IMR-90 (cell line): ENCODE data around the gene IL6. TPM values are rescaled to one million over a fixed set of nuclear protein-coding genes. Genes with fewer than 3 reads are reported as not detected.

Experiments
- ATAC-seq: fragments of 200-7000 bp; cut with Tn5 transposase; 2 replicates; pipeline ENCODE4 v1.9.1; 2020; ENCODE audit warnings: low read depth, mild to moderate bottlenecking, moderate library complexity
- BruUV-seq: library from RNA; stranded (reverse); fragments of 400-500 nt; replicated peaks from 2 replicates; lab custom pipeline; 2021; lab: Mats Ljungman, UMichigan
- CTCF ChIA-PET: fragments of 300-600 bp; formaldehyde crosslinking; extraction: SDS; loops from one replicate; lab custom pipeline; 2021; ENCODE audit warnings: antibody characterized with exemption; lab: Yijun Ruan, JAX
- POLR2A ChIA-PET: fragments of 300-600 bp; sonication (Branson Sonifier 250); formaldehyde crosslinking; loops from one replicate; lab custom pipeline; 2022; ENCODE audit warnings: antibody characterized with exemption; ENCODE audit not compliant: unreplicated experiment; lab: Charles Lee
- DNase-seq: peaks from one replicate; pipeline ENCODE4 v3.0.0; 2013
- H2AFZ ChIP-seq: replicated peaks from 2 replicates; pipeline ENCODE3; 2013; ENCODE audit warnings: low read length, mild to moderate bottlenecking; ENCODE audit not compliant: poor library complexity
- H2AK5ac ChIP-seq: 2 replicates; pipeline ENCODE4 v1.6.1; 2013; ENCODE audit warnings: low read depth, low read length, inconsistent platforms
- H2AK9ac ChIP-seq: replicated peaks from 2 replicates; pipeline ENCODE3; 2013; ENCODE audit warnings: mild to moderate bottlenecking, low read depth, low read length, moderate library complexity; ENCODE audit not compliant: poor library complexity
- H2BK120ac ChIP-seq: 2 replicates; pipeline ENCODE4 v1.6.1; 2013; ENCODE audit warnings: low read depth, low read length, inconsistent platforms
- H2BK15ac ChIP-seq: 3 replicates; pipeline ENCODE4 v1.6.1; 2013; ENCODE audit warnings: low read depth, low read length, inconsistent platforms
- H2BK20ac ChIP-seq: 2 replicates; pipeline ENCODE4 v1.6.1; 2013; ENCODE audit warnings: low read depth, mild to moderate bottlenecking, inconsistent platforms, low read length, moderate library complexity
- H2BK5ac ChIP-seq: 2 replicates; pipeline ENCODE4 v1.6.1; 2013; ENCODE audit warnings: mild to moderate bottlenecking, low read depth, low read length, inconsistent platforms; ENCODE audit not compliant: poor library complexity, severe bottlenecking
- H3K14ac ChIP-seq: replicated peaks from 2 replicates; pipeline ENCODE4 v1.6.1; 2013; ENCODE audit warnings: low read depth, low read length, inconsistent platforms
- H3K18ac ChIP-seq: 2 replicates; pipeline ENCODE4 v1.6.1; 2013; ENCODE audit warnings: low read depth, low read length, control low read depth
- H3K23ac ChIP-seq: 2 replicates; pipeline ENCODE4 v1.6.1; 2013; ENCODE audit warnings: low read depth, low read length, inconsistent platforms
- H3K27ac ChIP-seq: 2 replicates; pipeline ENCODE4 v1.5.1; 2013; ENCODE audit warnings: mild to moderate bottlenecking, control low read depth, low read length; ENCODE audit not compliant: insufficient read depth
- H3K27me3 ChIP-seq: 2 replicates; pipeline ENCODE4 v1.6.1; 2013; ENCODE audit warnings: low read length; ENCODE audit not compliant: control insufficient read depth, insufficient read depth
- H3K36me3 ChIP-seq: 2 replicates; pipeline ENCODE4 v1.6.1; 2013; ENCODE audit warnings: low read length, mixed read lengths; ENCODE audit not compliant: control insufficient read depth, insufficient read depth
- H3K4ac ChIP-seq: 2 replicates; pipeline ENCODE4 v1.6.1; 2013; ENCODE audit warnings: low read depth, low read length, inconsistent platforms
- H3K4me1 ChIP-seq: 2 replicates; pipeline ENCODE4 v1.6.1; 2013; ENCODE audit warnings: low read length, mixed read lengths; ENCODE audit not compliant: control insufficient read depth, insufficient read depth
- H3K4me2 ChIP-seq: 2 replicates; pipeline ENCODE4 v1.6.1; 2013; ENCODE audit warnings: low read depth, mild to moderate bottlenecking, control low read depth, low read length, moderate library complexity
- H3K4me3 ChIP-seq: 2 replicates; pipeline ENCODE4 v1.5.1; 2013; ENCODE audit warnings: low read depth, mild to moderate bottlenecking, control low read depth, low read length, moderate library complexity; ENCODE audit not compliant: insufficient read depth
- H3K56ac ChIP-seq: 2 replicates; pipeline ENCODE4 v1.6.1; 2013; ENCODE audit warnings: low read length, inconsistent platforms; ENCODE audit not compliant: insufficient read depth; ENCODE audit errors: extremely low read depth
- H3K79me1 ChIP-seq, 2 experiments: 2 replicates each; pipeline ENCODE4 v1.6.1; 2013; ENCODE audit warnings: low read length in 2 of 2, inconsistent platforms in 1 of 2, low read depth in 1 of 2
- H3K9ac ChIP-seq: 2 replicates; pipeline ENCODE4 v1.6.1; 2013; ENCODE audit warnings: low read depth, low read length, control low read depth
- H3K9me1 ChIP-seq: 2 replicates; pipeline ENCODE4 v1.6.1; 2013; ENCODE audit warnings: low read length, inconsistent platforms; ENCODE audit not compliant: insufficient read depth
- H3K9me3 ChIP-seq: 2 replicates; pipeline ENCODE4 v1.6.1; 2013; ENCODE audit warnings: low read length; ENCODE audit not compliant: control insufficient read depth, insufficient read depth
- H4K20me1 ChIP-seq: 2 replicates; pipeline ENCODE4 v1.6.1; 2013; ENCODE audit warnings: low read length, inconsistent platforms; ENCODE audit not compliant: insufficient read depth
- H4K5ac ChIP-seq: 2 replicates; pipeline ENCODE4 v1.6.1; 2013; ENCODE audit warnings: mild to moderate bottlenecking, low read depth, low read length, control low read depth
- H4K8ac ChIP-seq, 2 experiments: 2 replicates each; pipeline ENCODE4 v1.6.1; 2013; ENCODE audit warnings: low read depth in 2 of 2, low read length in 2 of 2, control low read depth in 1 of 2, inconsistent platforms in 1 of 2
- H4K91ac ChIP-seq: 2 replicates; pipeline ENCODE4 v1.6.1; 2013; ENCODE audit warnings: low read depth, low read length, inconsistent platforms; ENCODE audit not compliant: insufficient read depth
- BHLHE40 ChIP-seq: fragments of 150-350 bp; IDR thresholded peaks from 2 replicates; pipeline ENCODE4 v1.6.1; 2016; ENCODE audit warnings: mild to moderate bottlenecking, low read depth, low read length
- CEBPB ChIP-seq: IDR thresholded peaks from 2 replicates; pipeline ENCODE4 v1.6.1; 2012; ENCODE audit warnings: low read depth, low read length, improper control_type of control experiment
- CHD1 ChIP-seq: IDR thresholded peaks from 2 replicates; pipeline ENCODE4 v1.6.1; 2012; ENCODE audit warnings: low read depth, low read length, improper control_type of control experiment
- FOS ChIP-seq: fragments of 150-350 bp; IDR thresholded peaks from 2 replicates; pipeline ENCODE4 v1.6.1; 2016; ENCODE audit warnings: low read depth, low read length
- MAFK ChIP-seq: IDR thresholded peaks from 2 replicates; pipeline ENCODE4 v1.6.1; 2012; ENCODE audit warnings: low read depth, low read length, improper control_type of control experiment
- MAZ ChIP-seq: IDR thresholded peaks from 2 replicates; pipeline ENCODE4 v1.6.1; 2012; ENCODE audit warnings: low read depth, mild to moderate bottlenecking, low read length, improper control_type of control experiment, moderate library complexity, borderline replicate concordance
- MXI1 ChIP-seq: IDR thresholded peaks from 2 replicates; pipeline ENCODE4 v1.6.1; 2012; ENCODE audit warnings: low read depth, mild to moderate bottlenecking, low read length, moderate library complexity, borderline replicate concordance
- NFE2L2 ChIP-seq: fragments of 150-350 bp; IDR thresholded peaks from 2 replicates; pipeline ENCODE4 v1.6.1; 2016; ENCODE audit warnings: low read depth, mild to moderate bottlenecking, low read length
- POLR2A ChIP-seq: IDR thresholded peaks from 2 replicates; pipeline ENCODE4 v1.6.1; 2012; ENCODE audit warnings: mild to moderate bottlenecking, low read depth, low read length
- RAD21 ChIP-seq: IDR thresholded peaks from 2 replicates; pipeline ENCODE4 v1.6.1; 2012; ENCODE audit warnings: low read length, improper control_type of control experiment
- RCOR1 ChIP-seq: IDR thresholded peaks from 2 replicates; pipeline ENCODE4 v1.6.1; 2012; ENCODE audit warnings: mild to moderate bottlenecking, low read length, improper control_type of control experiment; ENCODE audit not compliant: insufficient replicate concordance
- RFX5 ChIP-seq: IDR thresholded peaks from 2 replicates; pipeline ENCODE4 v1.8.0; 2012; ENCODE audit warnings: low read depth, mild to moderate bottlenecking, low read length, moderate library complexity
- SMC3 ChIP-seq: fragments of 150-350 bp; IDR thresholded peaks from 2 replicates; pipeline ENCODE4 v1.6.1; 2016; ENCODE audit warnings: low read depth, mild to moderate bottlenecking, antibody characterized with exemption, low read length, moderate library complexity
- WGBS, 2 experiments: methylation state at CpG; one replicate each; pipeline versions ENCODE4 v1.1.5 to v1.1.7; 2013; ENCODE audit warnings: missing lambda C conversion rate in 2 of 2; ENCODE audit not compliant: insufficient read length in 1 of 2; ENCODE audit errors: extremely low coverage in 2 of 2; 5-methylcytosine and 5-hydroxymethylcytosine counted together
- dilution Hi-C: fragments of 300-500 bp; cut with HindIII; formaldehyde crosslinking; loops from one replicate; pipeline ENCODE4 v1.14.3; 2018; ENCODE audit warnings: low sequenced_read_pairs; ENCODE audit not compliant: unreplicated experiment
- in situ Hi-C: fragments of 300-500 bp; cut with MboI; formaldehyde crosslinking; loops from 3 replicates; pipeline ENCODE4 v1.14.3; 2019; ENCODE audit warnings: low sequenced_read_pairs, inconsistent platforms, mixed read lengths
- intact Hi-C: fragments of 100-400 bp; cut with micrococcal nuclease; formaldehyde crosslinking; loops from 2 replicates; pipeline ENCODE4 v1.10.0; 2022
- polyA plus RNA-seq, 3 experiments: library from polyadenylated mRNA; depleted of rRNA; stranded (reverse); fragments of >200 nt; gene quantifications; 2 replicates each; pipeline ENCODE4 v1.2.3, GENCODE V29; 2012; ENCODE audit warnings: low replicate concordance in 1 of 3
- total RNA-seq: library from RNA; depleted of rRNA; stranded (reverse); fragments of >200 nt; gene quantifications from 2 replicates; pipeline ENCODE4 v1.2.3, GENCODE V29; 2012
- TF ChIP-seq, protein P1 (sequence below): fragments of 150-350 bp; IDR thresholded peaks from 2 replicates; pipeline ENCODE4 v1.6.1; 2016; ENCODE audit warnings: low read depth, mild to moderate bottlenecking, low read length, moderate library complexity, borderline replicate concordance
- TF ChIP-seq, protein P2 (sequence below): fragments of 150-350 bp; IDR thresholded peaks from 2 replicates; pipeline ENCODE4 v1.6.1; 2017; ENCODE audit warnings: mild to moderate bottlenecking, antibody characterized with exemption, low read length, low read depth
- TF ChIP-seq, protein P3 (sequence below): conservative IDR thresholded peaks from 2 replicates; pipeline ENCODE4 v1.5.1; 2012; ENCODE audit warnings: mild to moderate bottlenecking, low read depth, low read length, improper control_type of control experiment

The IL6 gene
- total and polyA plus RNA-seq, 2 of the 4 experiments (the other 2 are of a cell fraction): 15.2 to 50.8 TPM

DNA sequence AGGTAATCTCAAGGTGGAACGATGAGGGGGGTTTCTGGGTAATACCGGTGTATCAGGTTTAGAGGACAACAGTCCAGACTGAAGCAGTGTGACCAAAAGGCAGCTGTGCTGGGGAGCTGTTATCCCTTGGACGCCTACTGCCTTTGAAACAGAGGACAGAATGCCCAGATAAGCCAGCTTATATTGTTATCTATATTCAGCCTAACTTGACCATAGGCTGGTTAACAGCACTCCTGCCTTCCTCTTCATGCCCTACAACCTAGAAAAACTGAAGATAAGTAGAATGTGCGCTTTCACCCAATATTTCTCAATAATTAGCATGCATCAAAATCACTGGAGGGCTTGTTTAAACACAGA, 44.9 kb downstream of the IL6 start:
- Histone ChIP-seq H4K8ac (no peak overlapping the region), H3K4me1 (no peaks in the 10 kb centered on the region), H4K20me1 (no peaks in the 10 kb centered on the region), H3K14ac (no peak overlapping the region), H3K27ac (no peak overlapping the region), H3K27me3 (no peaks in the 10 kb centered on the region), H2BK20ac (no peak overlapping the region), H3K4me3 (no peak overlapping the region), H2AK9ac (no peak overlapping the region), H3K4me2 (no peak overlapping the region), H3K4ac (no peak overlapping the region), H2BK15ac (no peak overlapping the region), H2AFZ (peak overlapping the region; percentile 4), H3K9me3 (no peaks in the 10 kb centered on the region), H4K91ac (no peak overlapping the region), H2BK120ac (no peak overlapping the region), H4K5ac (no peak overlapping the region), H2AK5ac (no peak overlapping the region), H3K9me1 (no peaks in the 10 kb centered on the region; the same call in 1 of the 2 replicates), H3K56ac (no peak overlapping the region), H3K79me1 (no peaks in the 10 kb centered on the region), H3K9ac (no peak overlapping the region), H3K23ac (no peak overlapping the region), H2BK5ac (no peak overlapping the region), H3K18ac (no peak overlapping the region), H3K36me3 (no peaks in the 10 kb centered on the region)
- ATAC-seq: no peak
- no peak for TF ChIP-seq BHLHE40
- TF ChIP-seq POLR2A: no peak
- no peak for TF ChIP-seq NFE2L2
- TF ChIP-seq MAFK: no peak
- no peak for TF ChIP-seq MAZ
- TF ChIP-seq, protein P1, sequence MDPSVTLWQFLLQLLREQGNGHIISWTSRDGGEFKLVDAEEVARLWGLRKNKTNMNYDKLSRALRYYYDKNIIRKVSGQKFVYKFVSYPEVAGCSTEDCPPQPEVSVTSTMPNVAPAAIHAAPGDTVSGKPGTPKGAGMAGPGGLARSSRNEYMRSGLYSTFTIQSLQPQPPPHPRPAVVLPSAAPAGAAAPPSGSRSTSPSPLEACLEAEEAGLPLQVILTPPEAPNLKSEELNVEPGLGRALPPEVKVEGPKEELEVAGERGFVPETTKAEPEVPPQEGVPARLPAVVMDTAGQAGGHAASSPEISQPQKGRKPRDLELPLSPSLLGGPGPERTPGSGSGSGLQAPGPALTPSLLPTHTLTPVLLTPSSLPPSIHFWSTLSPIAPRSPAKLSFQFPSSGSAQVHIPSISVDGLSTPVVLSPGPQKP: no peak
- TF ChIP-seq, protein P2, sequence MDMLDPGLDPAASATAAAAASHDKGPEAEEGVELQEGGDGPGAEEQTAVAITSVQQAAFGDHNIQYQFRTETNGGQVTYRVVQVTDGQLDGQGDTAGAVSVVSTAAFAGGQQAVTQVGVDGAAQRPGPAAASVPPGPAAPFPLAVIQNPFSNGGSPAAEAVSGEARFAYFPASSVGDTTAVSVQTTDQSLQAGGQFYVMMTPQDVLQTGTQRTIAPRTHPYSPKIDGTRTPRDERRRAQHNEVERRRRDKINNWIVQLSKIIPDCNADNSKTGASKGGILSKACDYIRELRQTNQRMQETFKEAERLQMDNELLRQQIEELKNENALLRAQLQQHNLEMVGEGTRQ: no peak
- TF ChIP-seq CEBPB: no peak
- no peak for TF ChIP-seq RCOR1
- TF ChIP-seq FOS: no peak
- TF ChIP-seq, protein P3, sequence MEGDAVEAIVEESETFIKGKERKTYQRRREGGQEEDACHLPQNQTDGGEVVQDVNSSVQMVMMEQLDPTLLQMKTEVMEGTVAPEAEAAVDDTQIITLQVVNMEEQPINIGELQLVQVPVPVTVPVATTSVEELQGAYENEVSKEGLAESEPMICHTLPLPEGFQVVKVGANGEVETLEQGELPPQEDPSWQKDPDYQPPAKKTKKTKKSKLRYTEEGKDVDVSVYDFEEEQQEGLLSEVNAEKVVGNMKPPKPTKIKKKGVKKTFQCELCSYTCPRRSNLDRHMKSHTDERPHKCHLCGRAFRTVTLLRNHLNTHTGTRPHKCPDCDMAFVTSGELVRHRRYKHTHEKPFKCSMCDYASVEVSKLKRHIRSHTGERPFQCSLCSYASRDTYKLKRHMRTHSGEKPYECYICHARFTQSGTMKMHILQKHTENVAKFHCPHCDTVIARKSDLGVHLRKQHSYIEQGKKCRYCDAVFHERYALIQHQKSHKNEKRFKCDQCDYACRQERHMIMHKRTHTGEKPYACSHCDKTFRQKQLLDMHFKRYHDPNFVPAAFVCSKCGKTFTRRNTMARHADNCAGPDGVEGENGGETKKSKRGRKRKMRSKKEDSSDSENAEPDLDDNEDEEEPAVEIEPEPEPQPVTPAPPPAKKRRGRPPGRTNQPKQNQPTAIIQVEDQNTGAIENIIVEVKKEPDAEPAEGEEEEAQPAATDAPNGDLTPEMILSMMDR: no peak
- TF ChIP-seq RAD21: no peak
- no peak for TF ChIP-seq MXI1
- no peak for TF ChIP-seq SMC3
- no peak for TF ChIP-seq CHD1
- TF ChIP-seq RFX5: no peak
- in situ Hi-C loops (no loop called here), intact Hi-C loops (no loop called here), dilution Hi-C loops (no loop called here)
- no TSS peak for BruUV-seq
- CTCF ChIA-PET: interaction anchor here (1.5 kb wide), 1 partner anchor 11 kb away, joined by 7 read pairs; no protein-coding TSS in a partner anchor
- WGBS, 2 experiments: 100% methylated on average over 2 of the region's 4 CpGs; no CpG with 5 or more reads in 1 of the 2 experiments
- no peak for DNase-seq
- POLR2A ChIA-PET: no interaction called here
